Activated CD8-positive, alpha-beta memory T cell treated with anti-CD3 and anti-CD28 coated beads, Interleukin-2, amount 50 U/mL, for 24 hours (primary cell): ENCODE data around the gene STXBP2.

Source experiments
- DNase-seq: peaks from one replicate; pipeline ENCODE4 v3.0.0-alpha.2; 2020; ENCODE audit errors: extremely low read depth

The STXBP2 gene

GRCh38 chr19:7650148-7650547 lies 13.2 kb downstream of the STXBP2 start:
- no peak for DNase-seq

DNA sequence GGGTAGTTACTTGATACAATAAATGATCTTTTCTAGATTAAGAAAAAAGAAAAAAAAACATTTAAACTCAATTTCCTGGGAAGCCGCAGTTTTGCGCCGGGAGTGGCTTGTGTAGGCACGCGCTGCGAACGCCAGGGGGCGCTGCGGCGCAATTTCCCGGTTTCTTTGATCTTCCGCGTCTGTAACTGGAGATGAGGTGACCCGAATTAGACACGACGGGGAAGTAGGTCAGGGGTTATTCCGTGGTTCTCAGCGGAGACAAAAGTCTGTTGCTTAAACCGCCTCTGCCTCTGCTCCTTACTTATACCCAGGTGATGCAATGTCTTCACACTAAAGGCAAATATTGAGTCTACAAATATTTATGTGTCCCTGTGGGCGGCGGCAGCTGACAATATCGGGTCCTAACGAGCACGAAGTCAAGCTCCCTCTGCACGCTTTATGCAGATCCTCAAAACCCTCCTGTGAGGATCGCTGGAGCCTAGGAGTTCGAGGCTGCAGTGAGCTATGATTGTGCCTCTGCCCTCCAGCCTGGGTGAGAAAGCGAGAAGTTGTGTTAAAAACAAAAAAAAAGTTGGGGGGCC lies 15.2 kb downstream of the STXBP2 start:
- DNase-seq, result peak; percentile 64

DNA sequence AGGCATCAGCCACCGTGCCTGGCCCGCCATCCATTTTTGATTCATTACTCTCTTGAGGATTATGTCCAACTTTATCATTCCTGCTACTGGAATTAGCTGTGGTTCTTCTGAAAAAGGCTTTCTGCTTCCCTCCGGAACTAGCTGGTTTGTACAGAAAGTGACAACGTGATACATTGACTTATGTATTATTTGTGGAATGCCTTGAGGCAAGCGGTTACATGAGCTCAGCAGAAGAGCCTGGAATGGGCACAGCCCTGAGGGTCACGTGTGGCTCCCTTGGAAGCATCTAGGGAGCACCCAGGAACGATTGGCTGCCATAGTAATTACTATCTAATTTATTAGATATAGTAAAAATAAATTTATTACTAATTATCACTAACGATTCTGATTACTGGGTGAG lies 17.5 kb downstream of the STXBP2 start:
- no peak for DNase-seq

DNA sequence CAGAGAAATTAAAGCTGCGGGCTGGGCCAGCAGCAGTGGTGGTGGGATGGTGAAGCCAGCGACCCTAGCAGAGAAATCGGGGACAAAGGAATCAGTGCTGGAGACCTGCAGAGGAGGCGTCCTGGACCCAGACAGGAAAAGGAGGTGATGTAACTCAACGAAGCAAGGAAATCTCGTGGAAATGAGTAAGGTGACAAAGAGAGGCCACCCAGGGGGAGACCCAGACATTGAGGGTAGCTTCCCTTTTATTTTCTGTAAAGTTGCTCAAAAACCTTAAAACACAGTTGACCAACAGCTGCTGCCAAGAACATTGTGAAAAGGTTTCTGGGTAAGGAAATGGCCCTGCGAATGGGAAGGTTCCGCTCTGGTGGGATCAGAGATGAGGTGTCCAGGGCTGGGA lies 18.7 kb downstream of the STXBP2 start:
- DNase-seq, result no peak

DNA sequence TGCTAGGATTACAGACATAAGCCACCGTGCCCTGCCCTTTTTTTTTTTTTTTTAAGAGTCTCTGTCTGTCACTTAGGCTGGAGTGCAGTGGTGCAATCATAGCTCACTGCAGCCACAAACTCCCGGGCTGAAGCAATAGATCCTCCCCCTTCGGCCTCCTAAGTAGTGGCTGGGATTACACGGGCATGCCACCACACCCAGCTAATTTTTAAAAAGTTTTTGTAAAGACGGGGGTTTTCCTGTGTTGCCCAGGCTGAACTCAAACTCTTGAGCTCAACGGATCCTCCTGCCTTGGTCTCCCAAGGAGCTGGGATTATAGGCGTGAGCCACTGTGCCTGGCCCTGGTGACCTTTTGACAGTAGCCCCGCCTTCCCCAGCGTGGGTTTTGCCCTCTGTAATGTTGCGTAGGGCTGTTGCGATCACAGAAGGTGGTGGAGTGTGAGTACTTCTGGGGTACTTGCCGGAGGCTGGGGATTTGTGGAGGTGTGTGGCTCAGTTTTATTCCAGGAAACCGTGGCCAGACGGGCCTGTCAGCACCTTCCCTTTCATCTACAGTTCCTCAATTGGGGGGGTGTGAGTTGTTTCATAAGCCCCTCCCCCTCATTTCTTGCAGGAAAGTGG lies 20.3 kb downstream of the STXBP2 start:
- no peak for DNase-seq

DNA sequence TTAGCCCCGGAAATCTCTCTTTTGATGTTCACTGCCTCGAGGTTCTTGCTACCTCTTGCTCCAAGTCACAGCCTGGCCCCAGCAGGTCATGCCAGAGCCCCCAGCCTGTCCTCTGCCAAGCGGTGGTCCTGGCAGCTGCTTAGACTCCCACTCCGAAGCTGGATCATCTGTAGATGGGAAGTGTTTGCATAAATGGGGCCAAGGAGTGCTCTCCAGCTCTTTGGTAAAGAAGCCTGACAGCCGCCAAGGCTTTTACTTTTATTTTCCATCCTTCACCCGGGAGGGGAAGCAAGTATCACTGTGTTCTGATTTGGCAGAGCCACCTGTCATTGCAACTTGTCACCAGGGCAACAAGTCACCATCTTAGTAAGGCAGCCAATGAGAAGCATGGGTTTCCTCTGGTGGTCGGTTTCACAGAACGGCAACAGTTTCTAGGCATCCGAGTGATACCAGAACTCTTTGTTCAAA lies 21.3 kb downstream of the STXBP2 start:
- no peak for DNase-seq

DNA sequence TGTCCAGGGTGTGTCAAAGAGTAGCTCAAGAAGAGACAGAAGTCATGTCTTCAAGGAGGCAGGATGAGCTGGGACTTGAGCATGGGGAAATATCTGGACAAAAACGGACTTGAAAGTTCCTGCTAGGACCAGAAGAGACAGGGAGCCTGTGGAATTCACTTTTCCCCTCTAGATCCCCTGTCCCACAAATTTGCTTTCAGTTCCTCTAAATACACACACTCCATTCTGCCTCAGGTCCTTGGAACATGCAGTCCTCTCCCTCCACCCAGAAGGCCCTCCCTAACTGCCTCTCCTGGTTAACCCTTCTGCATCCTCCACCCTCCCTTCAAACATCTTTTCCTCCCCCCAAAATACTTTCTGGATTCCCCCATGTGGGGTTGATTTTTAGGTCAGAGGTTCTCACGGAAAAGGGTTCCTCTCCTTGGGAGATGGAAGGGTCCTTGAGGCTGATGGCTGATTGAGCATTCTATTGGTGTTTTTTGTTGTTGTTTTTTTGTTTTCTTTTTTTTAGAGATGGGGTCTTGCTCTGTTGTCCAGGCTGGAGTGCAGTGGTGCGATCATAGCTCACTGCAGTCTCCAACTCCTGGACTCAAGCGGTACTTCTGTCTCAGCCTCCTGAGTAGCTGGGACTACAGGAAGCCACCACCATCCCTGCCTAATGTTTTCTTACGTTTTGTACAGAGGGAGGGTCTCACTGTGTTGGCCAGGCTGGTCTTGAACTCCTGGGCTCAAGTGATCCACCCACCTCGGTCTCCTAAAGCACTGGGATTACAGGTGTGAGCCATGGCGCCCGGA lies 25.0 kb downstream of the STXBP2 start:
- DNase-seq, result no peak

- no peak for DNase-seq
Observed at GRCh38 chr19:7662657-7663056, 25.7 kb downstream of the STXBP2 start.

GRCh38 chr19:7663706-7664105 lies 26.8 kb downstream of the STXBP2 start:
- no peak for DNase-seq

DNA sequence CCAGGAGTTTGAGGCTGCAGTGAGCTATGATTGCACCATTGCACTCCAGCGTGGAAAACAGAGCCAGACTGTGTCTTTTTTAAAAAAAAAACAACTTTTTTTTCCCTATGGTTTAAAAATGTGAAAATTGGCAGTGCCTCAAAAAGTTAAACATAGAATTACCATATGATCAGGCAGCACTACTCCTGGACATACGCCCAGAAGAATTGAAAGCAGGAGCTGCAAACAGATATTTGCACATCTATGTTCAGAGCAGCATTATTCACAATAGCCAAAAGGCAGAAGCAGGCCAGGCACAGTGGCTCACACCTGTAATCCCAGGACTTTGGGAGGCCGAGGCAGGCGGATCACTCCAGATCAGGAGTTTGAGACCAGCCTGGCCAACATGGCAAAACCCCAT lies 28.2 kb downstream of the STXBP2 start:
- no peak for DNase-seq

- DNase-seq, result no peak
Observed at GRCh38 chr19:7668842-7669241, 31.9 kb downstream of the STXBP2 start, which contains the start of gene RETN. Gene RETN, plus strand, starts transcription at chr19:7669049. Its CDS starts 278 bp downstream, at chr19:7669327.

DNA sequence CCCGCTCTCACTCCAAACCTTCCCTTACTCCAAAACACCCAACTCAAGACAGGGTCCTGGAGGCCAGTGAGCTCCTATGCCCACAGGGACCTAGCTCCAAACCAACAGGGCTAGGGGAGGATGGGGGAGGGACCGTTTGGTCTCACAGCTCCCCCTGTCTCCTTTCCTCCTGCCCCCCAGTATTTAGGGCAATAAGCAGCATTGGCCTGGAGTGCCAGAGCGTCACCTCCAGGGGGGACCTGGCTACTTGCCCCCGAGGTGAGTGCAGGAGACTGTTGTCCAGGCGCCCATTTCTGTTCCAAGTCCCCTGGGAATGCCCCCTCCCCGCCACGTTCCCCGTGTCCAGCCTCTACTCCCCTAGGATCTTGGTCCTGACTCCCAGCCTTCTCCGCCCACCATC lies 32.7 kb downstream of the STXBP2 start:
- no peak for DNase-seq

- no peak for DNase-seq
Observed at GRCh38 chr19:7670150-7670783, 33.4 kb downstream of the STXBP2 start.

DNA sequence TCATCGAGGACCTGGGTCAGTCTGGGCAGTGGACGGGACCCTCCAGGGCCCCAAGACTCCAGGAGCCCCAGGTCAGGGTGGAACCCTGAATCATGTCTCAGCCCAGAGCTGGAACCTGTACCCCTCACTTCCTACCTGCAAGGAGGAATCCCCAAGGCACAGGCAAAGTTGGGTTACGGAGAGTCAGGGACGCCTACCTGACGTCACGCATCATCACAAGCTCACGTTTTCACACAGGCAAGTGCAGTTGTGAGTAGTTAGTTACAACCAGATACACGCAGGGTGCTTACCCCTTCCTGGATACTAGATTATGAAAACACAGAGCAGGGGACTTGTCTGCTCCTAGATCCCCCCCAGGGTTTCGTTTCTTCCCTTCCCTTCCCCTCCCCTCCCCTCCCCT lies 33.9 kb downstream of the STXBP2 start:
- no peak for DNase-seq

DNA sequence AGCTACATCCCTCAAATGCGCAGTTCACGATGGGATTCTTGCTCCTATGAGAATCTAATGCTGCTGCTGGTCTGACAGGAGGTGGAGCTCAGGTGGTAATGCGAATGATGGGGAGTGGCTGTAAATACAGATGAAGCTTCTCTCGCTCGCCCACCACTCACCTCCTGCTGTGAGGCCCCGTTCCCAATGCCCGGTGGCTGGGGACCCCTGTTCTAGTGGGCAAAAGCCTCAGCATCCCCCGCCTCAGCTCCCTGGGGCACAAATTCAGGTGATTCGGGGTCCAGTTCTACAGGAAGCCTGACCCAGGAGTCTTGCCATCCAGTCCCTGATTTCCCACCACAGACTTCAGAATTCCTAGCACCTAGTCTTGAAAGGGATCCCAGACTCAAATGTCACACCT lies 35.6 kb downstream of the STXBP2 start:
- DNase-seq, result no peak

DNA sequence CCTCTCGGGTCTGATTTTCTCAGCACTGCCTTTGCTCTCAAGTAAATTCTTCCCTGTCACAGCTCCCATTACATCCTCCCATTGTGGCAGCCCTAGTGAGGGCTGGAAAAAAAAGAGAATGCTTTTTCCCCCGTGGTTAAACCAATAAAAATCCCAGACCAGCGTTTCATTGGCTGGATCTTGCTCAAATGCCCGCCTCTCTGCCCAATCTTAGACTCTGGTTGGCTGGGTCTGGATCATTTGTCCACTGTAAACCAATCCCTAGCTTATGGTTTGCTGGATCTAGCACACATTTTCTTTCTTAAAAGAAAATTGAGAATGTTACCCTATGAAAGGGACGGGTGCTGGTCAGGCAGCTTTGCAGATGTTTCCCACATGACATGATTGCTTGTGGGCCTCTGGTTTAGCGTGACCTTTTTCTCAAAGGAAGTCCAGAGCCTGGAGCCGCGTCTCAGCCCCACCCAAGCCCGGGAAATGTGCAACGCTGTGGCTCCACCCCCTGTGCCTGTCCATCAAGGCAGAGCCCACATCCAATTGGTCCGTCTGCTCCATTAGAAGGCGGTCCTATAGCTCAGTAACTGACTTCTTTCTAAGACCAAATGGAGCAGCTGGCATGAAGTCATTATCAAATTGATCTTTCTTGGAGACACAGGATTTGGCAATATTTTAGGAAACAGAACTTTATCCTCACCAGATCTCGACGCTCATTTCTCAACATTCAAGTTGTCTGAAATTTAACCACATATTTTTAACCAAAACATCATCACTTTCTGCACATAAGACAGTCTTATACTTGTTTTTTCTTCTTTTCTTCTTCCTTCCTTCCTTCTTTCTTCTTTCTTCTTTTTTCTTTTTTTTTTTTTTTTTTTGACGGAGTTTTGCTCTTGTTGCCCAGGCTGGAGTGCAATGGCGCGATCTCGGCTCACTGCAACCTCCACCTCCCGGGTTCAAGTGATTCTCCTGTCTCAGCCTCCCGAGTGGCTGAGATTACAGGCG lies 37.4 kb downstream of the STXBP2 start:
- no peak for DNase-seq

GRCh38 chr19:7676376-7676775 lies 39.5 kb downstream of the STXBP2 start:
- DNase-seq, result no peak

GRCh38 chr19:7676854-7677253 lies 39.9 kb downstream of the STXBP2 start, which contains the start of gene MCEMP1:
Gene MCEMP1, plus strand, starts transcription at chr19:7677090. Its CDS starts 31 bp downstream, at chr19:7677121.
- no peak for DNase-seq

DNA sequence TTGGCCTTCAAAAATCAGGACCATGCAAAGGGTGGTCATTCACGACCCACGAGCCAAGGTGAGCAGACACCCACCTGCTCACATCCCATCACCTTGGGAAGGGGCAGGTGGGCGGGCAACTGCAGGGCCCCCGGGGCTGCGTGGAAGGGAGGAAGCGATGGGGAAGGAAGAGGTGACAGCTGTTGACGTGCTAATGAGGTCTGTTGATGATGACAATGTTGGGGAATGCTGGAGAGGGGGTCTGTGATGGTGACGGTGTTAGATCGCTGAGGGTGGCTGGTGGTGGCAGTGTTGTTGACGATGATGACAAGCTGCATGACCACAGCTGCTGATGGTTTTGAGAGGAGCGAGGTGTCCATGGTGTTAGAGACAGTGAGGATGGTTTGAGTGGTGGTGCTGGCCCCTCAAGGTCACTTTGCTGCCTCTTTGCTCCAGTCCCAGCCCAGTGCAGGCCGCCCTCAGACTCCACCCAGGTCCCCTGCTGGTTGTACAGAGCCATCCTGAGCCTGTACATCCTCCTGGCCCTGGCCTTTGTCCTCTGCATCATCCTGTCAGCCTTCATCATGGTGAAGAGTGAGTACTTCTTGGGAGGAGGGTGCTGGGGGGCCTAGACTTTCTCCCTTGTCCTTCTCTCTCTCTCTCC lies 40.9 kb downstream of the STXBP2 start:
- no peak for DNase-seq

DNA sequence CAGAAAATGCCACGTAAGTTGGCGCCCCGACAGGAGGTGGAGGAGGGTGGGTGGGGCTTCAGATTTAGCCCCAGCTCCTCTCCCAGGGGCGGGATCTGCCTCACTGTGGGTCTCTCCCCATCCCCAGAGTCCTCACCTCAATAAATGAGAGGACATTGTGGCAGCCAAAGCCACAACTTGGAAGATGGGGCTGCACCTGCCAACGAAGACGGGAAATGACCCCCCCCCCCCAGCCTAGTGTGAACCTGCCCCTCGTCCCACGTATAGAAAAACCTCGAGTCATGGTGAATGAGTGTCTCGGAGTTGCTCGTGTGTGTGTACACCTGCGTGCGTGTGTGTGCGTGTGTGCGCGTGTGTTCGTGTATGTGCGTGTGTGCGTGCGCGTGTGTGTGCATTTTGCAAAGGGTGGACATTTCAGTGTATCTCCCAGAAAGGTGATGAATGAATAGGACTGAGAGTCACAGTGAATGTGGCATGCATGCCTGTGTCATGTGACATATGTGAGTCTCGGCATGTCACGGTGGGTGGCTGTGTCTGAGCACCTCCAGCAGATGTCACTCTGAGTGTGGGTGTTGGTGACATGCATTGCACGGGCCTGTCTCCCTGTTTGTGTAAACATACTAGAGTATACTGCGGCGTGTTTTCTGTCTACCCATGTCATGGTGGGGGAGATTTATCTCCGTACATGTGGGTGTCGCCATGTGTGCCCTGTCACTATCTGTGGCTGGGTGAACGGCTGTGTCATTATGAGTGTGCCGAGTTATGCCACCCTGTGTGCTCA lies 42.3 kb downstream of the STXBP2 start:
- DNase-seq, result no peak
